HG03558 (cell line): ENCODE results near the gene CA12.

Experiments
- ATAC-seq: cut with Tn5 transposase; IDR thresholded peaks from one replicate; pipeline ENCODE4 v1.9.1; 2021; ENCODE audit warnings: moderate number of reproducible peaks; ENCODE audit not compliant: unreplicated experiment; ENCODE audit errors: extremely low read depth

Gene CA12

DNA sequence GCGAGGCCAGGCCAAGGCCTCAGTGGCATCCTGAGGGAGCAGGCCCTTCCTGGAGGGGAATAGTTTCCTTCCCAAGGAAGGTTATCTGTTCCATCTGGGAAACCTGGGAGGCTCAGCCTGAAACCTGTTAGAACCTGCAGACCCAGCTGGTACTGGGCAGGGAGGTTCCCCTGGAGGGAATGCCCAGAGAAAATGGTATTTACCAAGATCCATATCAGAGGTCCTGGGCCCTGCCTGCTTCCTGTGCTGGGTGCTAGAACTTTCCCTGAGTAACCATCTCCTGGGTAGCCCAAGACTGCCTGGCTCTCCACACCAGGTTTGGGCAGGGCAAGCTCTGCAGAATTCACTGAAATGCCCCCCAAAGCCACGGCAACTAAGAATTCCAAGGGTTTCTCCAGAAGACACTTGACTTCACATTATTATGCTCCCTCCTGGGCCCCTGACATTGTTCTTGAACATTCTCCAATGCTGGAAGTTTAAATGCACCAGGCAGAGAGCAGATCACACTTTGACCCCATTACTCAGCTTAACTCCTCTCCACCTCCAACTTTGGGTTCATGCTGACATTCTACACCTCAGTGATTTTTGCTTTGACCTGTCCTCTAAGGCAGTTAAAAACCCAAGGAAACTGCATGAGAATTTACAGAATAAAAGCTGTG lies 2.0 kb downstream of the CA12 start:
- no peak for ATAC-seq

GRCh38 chr15:63378946-63379345 lies 2.7 kb downstream of the CA12 start:
- no peak for ATAC-seq

- no peak for ATAC-seq
These were observed 6.7 kb downstream of the CA12 start for GRCh38 chr15:63374686-63375520.

DNA sequence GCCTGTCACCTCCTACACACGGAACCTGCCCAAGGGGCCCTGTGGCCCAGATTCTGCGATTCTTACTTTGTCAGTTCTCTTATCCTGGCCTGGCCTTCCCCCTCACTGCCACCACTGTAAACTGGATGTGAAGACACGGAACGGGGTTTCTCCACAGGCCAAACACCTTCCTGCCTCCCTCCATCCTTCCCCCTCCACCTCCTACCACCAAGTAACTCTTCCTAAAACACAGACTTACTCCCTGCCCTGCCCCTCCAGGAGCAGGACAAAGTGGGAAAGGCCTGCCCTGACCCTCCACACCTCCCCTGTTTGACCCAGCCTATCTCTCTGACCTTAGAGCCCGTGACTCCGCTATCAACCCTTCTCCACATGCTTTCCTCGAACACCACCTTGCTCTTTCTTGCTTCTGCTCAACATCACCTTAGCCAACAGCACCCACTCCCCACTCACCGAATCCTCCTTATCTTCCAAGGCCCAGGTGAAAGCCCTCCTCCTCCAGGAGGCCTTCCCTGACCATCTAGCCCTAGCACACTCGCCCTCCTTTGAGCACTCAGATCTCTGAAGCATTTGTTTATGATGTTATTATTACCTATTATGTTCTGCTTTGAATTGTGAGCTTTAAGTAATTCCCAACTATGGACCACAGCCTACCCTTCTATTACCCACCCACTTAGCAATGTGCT lies 7.6 kb downstream of the CA12 start:
- ATAC-seq, result no peak

GRCh38 chr15:63373330-63373729 lies 8.3 kb downstream of the CA12 start:
- no peak for ATAC-seq

DNA sequence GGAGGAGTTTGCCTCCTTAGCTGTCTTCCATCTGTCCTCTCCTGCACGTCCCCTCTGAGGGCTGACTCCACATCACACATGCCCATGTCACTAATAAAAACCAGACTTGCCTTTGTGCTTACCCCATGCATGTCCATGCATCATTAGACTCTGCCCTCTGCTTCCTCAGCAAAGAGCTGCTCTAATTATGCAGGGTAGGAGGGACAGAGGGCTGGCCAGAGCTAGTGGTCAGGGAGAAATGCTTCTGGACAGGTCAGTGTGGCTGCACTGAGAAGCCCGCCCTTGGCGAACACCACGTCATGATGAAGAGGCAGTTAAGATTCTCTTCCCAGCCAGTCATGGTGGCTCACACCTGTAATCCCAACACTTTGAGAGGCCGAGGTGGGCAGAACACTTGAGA lies 8.9 kb downstream of the CA12 start:
- ATAC-seq, result no peak

DNA sequence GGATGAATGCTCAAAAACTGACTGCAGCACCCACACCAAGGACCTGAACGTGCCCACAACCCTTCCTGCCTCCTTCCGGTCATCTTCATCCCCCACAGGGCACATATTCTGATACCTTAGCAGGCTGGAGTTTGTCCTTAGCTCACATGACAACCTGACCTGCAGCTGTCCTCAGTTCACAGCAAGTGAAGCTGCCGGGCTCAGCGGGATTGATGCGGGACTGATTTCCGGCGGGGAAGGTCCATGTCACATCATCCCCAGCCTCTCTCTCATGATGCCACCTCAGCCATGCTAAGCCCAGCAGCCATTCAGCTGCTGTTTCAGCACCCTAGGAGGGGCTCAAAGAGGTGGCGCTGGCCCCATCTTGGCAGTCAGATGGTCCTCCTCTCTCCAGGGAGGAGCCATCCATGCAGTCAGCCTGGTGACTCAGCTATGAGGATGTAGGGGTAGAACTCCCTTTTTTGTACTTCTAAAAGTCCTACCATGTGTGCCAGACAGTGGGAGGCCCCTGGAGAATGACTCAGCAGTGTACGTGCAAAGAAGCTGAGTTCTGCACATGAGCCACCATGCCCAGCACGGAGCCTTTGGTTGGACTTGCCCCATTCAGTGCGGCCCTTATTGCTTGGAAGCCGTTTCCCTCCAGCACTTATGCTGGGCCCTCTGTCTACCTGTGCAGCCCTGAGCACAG lies 9.5 kb downstream of the CA12 start:
- no peak for ATAC-seq

- ATAC-seq, result no peak
These were observed 10.2 kb downstream of the CA12 start for GRCh38 chr15:63371297-63371918.

- no peak for ATAC-seq
These were observed 10.9 kb downstream of the CA12 start for GRCh38 chr15:63370764-63371163.

GRCh38 chr15:63369781-63370180 lies 11.9 kb downstream of the CA12 start:
- no peak for ATAC-seq

- ATAC-seq, result no peak
These were observed 12.3 kb downstream of the CA12 start for GRCh38 chr15:63369296-63369695.

DNA sequence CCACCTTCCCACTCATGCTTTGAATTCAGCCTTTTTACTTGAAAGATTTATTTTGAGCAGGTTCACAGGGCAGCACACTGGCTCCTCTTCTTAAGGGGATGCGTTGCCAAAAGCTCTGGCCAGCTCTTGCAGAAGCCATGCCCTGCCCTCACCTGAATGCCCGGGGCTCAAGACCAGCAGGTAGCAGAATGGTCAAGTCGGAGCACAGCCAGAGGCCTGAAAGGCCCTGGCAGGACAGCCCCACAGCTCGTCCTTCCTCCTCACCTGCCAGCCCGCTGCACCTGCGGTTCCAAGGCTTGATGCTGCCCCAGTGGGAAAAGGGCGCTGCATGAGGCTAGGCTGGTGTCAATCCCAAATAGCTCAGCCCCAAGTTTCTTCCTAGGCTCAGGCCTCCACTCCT lies 13.1 kb downstream of the CA12 start:
- no peak for ATAC-seq

DNA sequence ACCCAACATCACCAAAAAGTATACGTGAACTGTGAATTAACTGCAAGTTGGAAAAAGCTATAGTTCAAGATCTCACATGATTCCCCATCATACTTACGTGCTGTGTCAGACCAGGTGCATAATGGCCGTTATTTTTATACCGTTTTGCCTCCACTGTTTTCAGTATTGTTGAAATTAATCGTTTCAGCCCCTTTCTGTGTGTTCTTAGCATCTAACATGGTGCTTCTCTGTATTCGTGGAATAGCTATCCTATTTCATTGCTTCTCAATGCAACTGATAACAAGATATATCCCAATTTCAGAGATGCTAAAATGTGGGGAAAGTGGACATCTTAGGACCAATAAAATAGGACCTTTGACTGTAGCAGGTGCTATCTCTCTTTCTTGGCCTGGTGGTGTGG lies 13.7 kb downstream of the CA12 start:
- ATAC-seq, result no peak

- ATAC-seq, result no peak
These were observed 14.3 kb downstream of the CA12 start for GRCh38 chr15:63367390-63367789.

- ATAC-seq, result no peak
These were observed 15.2 kb downstream of the CA12 start for GRCh38 chr15:63366451-63366850.

DNA sequence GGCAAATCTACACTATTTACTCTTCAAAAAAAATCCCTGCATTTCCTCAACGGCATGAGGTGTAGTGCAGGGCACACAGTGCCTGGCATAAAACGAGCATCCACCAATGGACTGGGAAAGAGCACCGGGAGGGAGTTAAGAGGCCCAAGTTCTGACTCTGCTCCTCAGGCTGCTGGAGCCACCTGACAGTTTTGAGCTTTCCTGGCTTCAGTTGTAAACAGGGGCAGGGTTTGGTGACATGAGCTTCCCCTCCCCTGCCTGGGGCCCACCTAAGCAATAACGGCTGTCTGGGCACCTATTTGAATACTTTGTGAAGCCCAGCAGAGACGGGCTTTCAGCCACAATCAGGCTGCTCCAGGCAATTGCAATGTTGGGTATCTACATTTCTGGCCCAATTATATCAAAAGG lies 16.4 kb downstream of the CA12 start:
- no peak for ATAC-seq

GRCh38 chr15:63364399-63365272 lies 17.0 kb downstream of the CA12 start:
- ATAC-seq, result no peak

- no peak for ATAC-seq
These were observed 18.4 kb downstream of the CA12 start for GRCh38 chr15:63363292-63363691.

GRCh38 chr15:63362885-63363284 lies 18.8 kb downstream of the CA12 start:
- no peak for ATAC-seq
